Tibial artery (tissue), 4 donors: ENCODE measurements around the gene CDC45.
"Not testable (repeated sequence)": the region's sequence is repeated elsewhere in the genome, so short reads cannot be mapped to it uniquely, and the experiment has no call there.

ENCODE experiments used
- DNase-seq, 2 donors: peaks; one replicate each; pipeline ENCODE4 v3.0.0-alpha.2; 2019
- H3K27ac ChIP-seq, 2 donors: fragments of 200-600 bp; sonication (generic) in 1 of 2; 1 replicate in 1 of 2; 2 replicates in 1 of 2; pipeline ENCODE4 v1.5.1; 2018 to 2019; ENCODE audit warnings: mild to moderate bottlenecking in 1 of 2
- H3K27me3 ChIP-seq, 2 donors: fragments of 200-600 bp; sonication (generic) in 1 of 2; one replicate each; pipeline versions ENCODE4 v1.5.1 to v1.6.0; 2016 to 2019
- H3K36me3 ChIP-seq, 3 donors: fragments of 200-600 bp; sonication (generic) in 2 of 3; one replicate each; pipeline ENCODE4 v1.5.1; 2016 to 2019; ENCODE audit warnings: mild to moderate bottlenecking in 2 of 3
- H3K4me1 ChIP-seq, 4 donors: fragments of 200-600 bp; sonication (generic) in 2 of 4; 1 replicate in 3 of 4; 2 replicates in 1 of 4; pipeline ENCODE4 v1.5.1; 2016 to 2019
- H3K4me3 ChIP-seq, 2 donors: fragments of 200-600 bp; sonication (generic) in 1 of 2; 1 replicate in 1 of 2; 2 replicates in 1 of 2; pipeline ENCODE4 v1.5.1; 2018 to 2019; ENCODE audit warnings: mild to moderate bottlenecking in 2 of 2
- H3K9me3 ChIP-seq, 3 donors: fragments of 200-600 bp; sonication (generic) in 1 of 3; one replicate each; pipeline ENCODE4 v1.5.1; 2016 to 2019
- CTCF ChIP-seq, 2 experiments: fragments of 200-600 bp in 1 of 2; fragments of 450-650 bp in 1 of 2; IDR thresholded peaks; one replicate each; pipeline ENCODE4 v1.5.1; 2017 to 2019; ENCODE audit warnings: antibody characterized with exemption in 2 of 2, mild to moderate bottlenecking in 1 of 2, moderate library complexity in 1 of 2
- intact Hi-C: fragments of 100-400 bp; cut with DNase I; formaldehyde crosslinking; loops from one replicate; pipeline ENCODE4 v1.15.0; 2023; ENCODE audit warnings: low total_unique reads

CDC45 gene

GRCh38 chr22:19527321-19527721, 47.6 kb downstream of the CDC45 start:
- Histone ChIP-seq H3K36me3 (no peaks in the 10 kb centered on the region), H3K9me3 (no peaks in the 10 kb centered on the region), H3K27ac (no peak overlapping the region), H3K27me3 (peaks cover 0 to 65% of the 10 kb centered on the region in 2 donors), H3K4me3 (no peak overlapping the region), H3K4me1 (peaks cover 0 to 19% (median 16%) of the 10 kb centered on the region in 4 donors)
- intact Hi-C loops = no loop called here
- TF ChIP-seq CTCF (IDR thresholded peaks at IDR 0.05) = no peak
- DNase-seq = peak in 1 of 2 donors; percentile 54

GRCh38 chr22:19527861-19528417, 48.2 kb downstream of the CDC45 start:
- DNase-seq = peak in 1 of 2 donors; percentile 51
- H3K27ac ChIP-seq = no peak overlapping the region

GRCh38 chr22:19529811-19530210, 50.1 kb downstream of the CDC45 start:
- Histone ChIP-seq H3K9me3 (no peaks in the 10 kb centered on the region), H3K4me1 (no peaks in the 10 kb centered on the region), H3K4me3 (no peak overlapping the region), H3K27me3 (peaks cover 0 to 40% of the 10 kb centered on the region in 2 donors), H3K36me3 (no peaks in the 10 kb centered on the region), H3K27ac (no peak overlapping the region)
- intact Hi-C loops = no loop called here
- no peak for DNase-seq
- no peak for TF ChIP-seq CTCF (IDR thresholded peaks at IDR 0.05)

More at GRCh38 chr22:19527861-19528417, 48.2 kb downstream of the CDC45 start:
- H3K27me3 ChIP-seq = peaks cover 0 to 58% of the 10 kb centered on the region in 2 donors
- H3K4me3 ChIP-seq = no peak overlapping the region
- no peaks in the 10 kb centered on the region for H3K36me3 ChIP-seq
- no peak for TF ChIP-seq CTCF (IDR thresholded peaks at IDR 0.05)
- no peaks in the 10 kb centered on the region for H3K9me3 ChIP-seq
- peaks cover 0 to 18% (median 16%) of the 10 kb centered on the region in 4 donors for H3K4me1 ChIP-seq
- intact Hi-C loops = no loop called here

GRCh38 chr22:19530751-19531150, 51.0 kb downstream of the CDC45 start:
- DNase-seq = no peak
- H3K4me1 ChIP-seq = no peaks in the 10 kb centered on the region
- TF ChIP-seq CTCF (IDR thresholded peaks at IDR 0.05) = no peak
- no peaks in the 10 kb centered on the region for H3K36me3 ChIP-seq
- intact Hi-C loops = no loop called here
- no peaks in the 10 kb centered on the region for H3K9me3 ChIP-seq
- no peak overlapping the region for H3K4me3 ChIP-seq
- no peak overlapping the region for H3K27ac ChIP-seq
- peaks cover 0 to 35% of the 10 kb centered on the region in 2 donors for H3K27me3 ChIP-seq

- DNase-seq, H3K4me1 ChIP-seq, H3K36me3 ChIP-seq, H3K9me3 ChIP-seq, H3K27ac ChIP-seq, intact Hi-C loops, H3K4me3 ChIP-seq: not testable (repeated sequence)
- peaks cover 0 to 29% of the 10 kb centered on the region in 2 donors for H3K27me3 ChIP-seq
Measured at GRCh38 chr22:19531327-19531726, 51.6 kb downstream of the CDC45 start.

- intact Hi-C loops = no loop called here
- no peaks in the 10 kb centered on the region for H3K9me3 ChIP-seq
- no peaks in the 10 kb centered on the region for H3K4me1 ChIP-seq
- no peak overlapping the region for H3K27ac ChIP-seq
- no peak for DNase-seq
- H3K36me3 ChIP-seq = no peaks in the 10 kb centered on the region
- no peak overlapping the region for H3K4me3 ChIP-seq
- no peak for TF ChIP-seq CTCF (IDR thresholded peaks at IDR 0.05)
- H3K27me3 ChIP-seq = peaks cover 0 to 12% of the 10 kb centered on the region in 2 donors
Measured at GRCh38 chr22:19533049-19533626, 53.4 kb downstream of the CDC45 start.
